Activated T-cell treated with anti-CD3 and anti-CD28 coated beads for 48 hours (primary cell): ENCODE measurements around the gene MYBBP1A.

Experiments used
- DNase-seq: peaks from one replicate; pipeline ENCODE4 v3.0.0-alpha.2; 2020; ENCODE audit warnings: low read depth

MYBBP1A gene

GRCh38 chr17:4520060-4520893 is 34.9 kb downstream of the MYBBP1A start:
- no peak for DNase-seq

DNA sequence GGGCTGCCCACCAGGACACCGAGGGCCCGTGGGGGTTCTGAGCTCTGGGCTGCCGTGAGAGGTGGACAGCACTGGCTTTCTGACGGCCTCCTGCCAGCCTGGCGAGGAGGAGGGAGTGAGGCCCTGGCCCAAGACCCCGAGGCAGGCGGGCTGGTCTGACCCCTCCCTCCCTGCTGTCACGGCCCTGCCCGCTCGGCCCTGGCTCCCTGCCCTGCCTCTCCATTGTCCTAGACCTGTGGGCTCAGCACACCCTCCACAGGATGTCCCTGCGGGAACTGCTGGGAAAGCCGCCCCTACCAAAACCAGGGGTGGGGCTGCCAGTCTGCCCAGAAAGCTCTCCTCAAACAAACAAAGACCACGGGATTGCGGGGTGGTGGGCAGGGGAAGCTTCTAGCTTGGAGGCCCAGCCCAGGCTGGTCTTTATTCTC is 35.8 kb downstream of the MYBBP1A start:
- DNase-seq = no peak

DNA sequence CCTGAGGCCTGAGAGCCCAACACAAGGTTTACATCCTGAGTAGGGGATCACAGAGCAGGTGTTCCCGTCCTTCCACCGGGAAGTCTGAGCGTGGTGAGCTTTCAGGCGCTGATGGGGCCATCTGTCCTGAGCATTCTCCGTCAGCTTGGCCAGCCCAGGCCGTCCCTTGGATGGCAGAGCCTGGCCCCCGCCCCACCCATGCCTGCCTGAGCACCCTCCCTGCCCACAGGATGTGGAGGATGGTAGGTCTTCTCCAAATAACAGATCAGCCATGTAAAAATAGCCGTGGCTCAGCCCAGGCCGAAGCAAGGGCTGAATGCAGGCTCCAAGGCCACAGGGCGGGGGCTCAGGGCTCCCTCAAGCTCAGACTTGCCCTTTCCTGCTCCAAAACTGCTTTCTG is 36.3 kb downstream of the MYBBP1A start:
- no peak for DNase-seq

GRCh38 chr17:4516735-4517134 is 38.4 kb downstream of the MYBBP1A start:
- no peak for DNase-seq

- DNase-seq = no peak
Measured at GRCh38 chr17:4515501-4515900, 39.7 kb downstream of the MYBBP1A start.

DNA sequence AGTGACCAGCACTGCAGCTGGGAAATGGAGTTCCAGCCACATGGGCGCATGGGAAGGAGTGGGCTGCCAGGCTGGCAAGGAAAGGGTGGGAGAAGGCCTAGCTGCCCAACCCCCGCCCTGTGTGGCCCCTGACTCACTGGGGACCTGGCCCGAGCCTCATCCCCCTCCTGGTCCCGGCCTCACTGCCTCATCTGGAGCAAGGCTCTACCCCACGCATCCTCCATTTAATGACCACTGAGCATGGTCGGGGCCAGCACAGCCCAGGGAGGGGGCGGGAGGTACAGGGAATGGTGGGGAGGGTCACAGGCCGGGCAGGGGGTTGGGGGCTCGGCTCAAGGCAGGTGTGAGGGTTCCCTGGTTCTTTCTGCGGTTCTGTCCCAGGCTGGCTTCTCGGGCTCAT is 40.4 kb downstream of the MYBBP1A start:
- no peak for DNase-seq

DNA sequence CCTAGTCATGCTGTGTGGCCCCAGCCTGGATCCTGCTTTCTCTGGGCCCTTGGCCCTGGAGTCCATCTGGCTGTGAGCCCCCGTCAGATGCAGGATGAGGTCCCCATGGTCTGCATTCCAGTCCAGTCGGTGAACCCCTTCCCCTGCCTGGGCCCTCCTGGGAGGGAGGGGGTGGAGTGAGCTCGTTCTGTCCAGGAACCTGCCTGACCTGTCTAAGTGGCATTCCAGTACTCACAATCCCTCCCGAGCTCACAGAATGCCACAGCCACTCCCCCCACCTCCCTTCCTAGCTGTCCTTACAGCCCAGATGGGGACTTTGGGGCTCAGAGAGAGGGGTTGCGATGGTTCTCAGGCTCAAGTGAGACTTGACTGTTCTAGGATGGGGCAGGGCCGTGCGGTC is 41.0 kb downstream of the MYBBP1A start:
- DNase-seq = no peak

DNA sequence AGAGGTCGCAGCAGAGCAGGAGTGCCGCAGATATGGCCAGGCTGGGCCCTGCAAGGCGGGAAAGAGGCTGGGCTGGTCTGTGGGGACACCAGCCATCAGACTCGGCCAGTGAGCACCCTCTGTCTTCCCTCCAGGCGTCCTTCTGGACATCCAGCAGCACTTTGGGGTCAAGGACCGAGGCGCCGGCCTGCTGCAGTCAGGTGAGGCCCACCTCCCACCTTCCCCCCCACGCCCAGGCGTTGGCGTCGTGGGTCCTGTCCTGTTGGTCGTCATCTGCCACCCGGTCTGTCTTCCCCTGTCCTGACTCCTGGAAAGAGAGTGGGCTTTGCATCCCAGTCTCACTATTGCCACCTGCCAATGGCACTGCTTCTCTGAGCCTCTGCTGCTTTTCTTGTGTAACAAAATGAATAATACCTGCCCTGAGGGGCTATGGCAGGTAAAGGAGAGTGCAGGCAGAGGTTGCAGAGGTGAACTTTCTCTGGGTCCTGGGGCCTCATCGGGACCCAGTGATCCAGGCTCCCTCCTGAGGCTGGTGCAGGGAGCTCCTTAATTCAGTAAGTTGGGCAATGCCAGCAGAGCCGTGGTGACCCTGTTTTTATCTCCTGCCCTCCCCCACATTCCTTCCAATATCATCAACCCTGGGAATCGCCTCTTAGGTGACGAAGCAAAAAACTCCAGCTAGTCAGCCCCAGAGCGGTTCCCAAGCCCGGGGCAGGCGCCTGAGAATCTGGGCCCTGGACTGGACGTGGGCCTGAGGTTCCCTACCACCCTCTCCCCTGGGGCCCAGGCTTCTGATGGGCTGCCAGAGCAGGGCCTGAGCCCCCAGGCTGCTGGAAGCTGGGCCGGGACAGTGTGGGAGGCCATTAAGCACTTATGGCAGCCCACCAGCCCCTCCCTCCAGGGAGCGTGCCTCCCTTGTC is 41.8 kb downstream of the MYBBP1A start:
- no peak for DNase-seq

DNA sequence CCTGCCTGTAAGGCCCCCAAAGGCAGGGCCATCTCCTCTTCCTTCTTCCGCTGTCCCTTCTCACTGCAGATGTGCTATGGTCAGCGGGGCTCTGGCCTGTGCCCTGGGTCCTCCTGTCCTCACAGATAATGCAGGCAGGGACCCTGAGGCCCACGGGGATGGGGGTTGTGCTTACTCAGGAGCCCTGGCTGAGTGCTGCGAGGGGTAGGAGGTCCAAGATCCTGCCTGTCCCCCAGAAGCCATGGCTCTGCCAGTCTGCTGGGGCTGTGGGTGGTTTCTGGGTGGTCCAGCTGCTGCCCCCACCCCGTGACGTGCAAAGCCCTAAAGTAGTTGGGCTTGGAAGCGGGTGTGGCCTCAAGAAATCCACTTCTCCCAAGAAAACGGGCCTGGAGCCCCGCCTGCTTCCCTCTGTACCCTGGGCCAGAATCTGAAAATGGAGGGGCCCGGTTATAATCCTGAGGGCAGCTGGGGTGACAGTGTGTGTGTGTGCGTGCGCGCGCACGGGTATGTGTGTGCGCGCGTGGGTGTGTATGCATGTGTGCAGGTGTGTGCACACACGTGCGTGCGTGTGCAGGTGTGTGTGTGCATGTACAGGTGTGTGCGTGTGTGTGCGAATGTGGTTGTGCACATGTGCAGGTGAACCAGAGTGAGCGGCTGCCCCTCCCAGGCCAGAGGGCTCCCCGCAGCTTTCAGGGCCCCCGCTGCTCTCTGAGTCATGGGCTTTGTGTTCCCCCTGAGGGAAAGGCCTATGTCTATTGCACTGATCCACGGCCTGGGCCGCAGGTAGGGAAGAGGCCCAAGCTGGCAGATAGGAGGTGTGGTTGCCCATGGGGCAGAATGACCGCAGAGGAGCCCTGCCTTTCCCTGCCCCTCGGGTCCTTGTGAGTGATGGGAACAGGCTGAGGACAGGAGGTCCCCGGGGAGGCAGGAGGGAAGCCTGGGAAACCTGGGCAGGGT is 42.8 kb downstream of the MYBBP1A start:
- no peak for DNase-seq

DNA sequence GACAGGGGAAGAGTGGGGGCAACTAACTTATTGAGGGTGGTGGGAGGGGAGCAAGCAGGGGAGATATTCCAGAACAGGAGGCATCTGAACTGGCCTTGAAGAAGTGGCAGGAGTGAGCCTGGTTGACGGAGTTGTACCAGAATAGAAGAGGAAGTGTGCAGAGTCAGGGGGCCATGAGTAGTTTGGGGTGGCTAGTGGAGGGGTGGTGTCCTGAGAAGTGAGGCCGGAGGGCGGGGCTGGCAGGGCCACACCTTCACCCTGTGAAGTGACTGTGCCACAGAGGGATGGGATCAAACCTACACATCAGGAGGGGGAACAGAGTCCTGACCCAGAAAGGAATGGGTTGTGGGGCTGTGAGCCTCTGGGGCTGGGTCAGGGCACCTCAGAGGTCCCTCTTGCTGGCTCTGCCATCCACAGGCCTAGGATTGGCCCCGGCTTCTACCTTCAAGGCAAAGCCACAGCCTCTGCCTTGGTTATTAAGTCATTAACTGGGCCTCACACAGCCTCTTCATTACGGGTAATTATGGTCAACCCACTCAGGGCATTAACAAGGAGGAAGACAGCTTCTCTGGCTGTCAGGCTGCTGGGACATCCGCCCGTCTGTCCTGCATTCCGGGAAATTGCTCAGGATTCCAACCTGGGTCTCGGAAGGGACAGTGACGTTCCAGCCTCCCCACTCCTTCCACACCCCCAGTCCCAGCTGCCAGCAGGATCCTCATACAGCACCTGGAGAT is 43.8 kb downstream of the MYBBP1A start:
- DNase-seq = no peak

DNA sequence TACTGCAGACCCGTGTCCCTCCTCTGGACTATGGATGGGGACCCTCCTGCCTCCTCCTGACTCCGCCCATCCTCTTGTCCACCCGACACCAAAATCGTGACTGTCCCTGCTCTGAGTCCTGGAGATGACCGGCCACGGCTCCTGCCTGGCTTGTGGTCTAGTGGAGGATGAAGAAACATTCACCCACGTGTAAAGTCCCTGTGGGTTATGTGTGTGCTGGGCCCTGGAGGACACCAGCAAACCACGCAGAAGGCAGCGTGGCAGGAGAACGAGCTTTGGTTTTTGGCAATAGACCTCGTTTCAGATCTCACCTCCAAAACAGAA is 44.6 kb downstream of the MYBBP1A start:
- DNase-seq = no peak

DNA sequence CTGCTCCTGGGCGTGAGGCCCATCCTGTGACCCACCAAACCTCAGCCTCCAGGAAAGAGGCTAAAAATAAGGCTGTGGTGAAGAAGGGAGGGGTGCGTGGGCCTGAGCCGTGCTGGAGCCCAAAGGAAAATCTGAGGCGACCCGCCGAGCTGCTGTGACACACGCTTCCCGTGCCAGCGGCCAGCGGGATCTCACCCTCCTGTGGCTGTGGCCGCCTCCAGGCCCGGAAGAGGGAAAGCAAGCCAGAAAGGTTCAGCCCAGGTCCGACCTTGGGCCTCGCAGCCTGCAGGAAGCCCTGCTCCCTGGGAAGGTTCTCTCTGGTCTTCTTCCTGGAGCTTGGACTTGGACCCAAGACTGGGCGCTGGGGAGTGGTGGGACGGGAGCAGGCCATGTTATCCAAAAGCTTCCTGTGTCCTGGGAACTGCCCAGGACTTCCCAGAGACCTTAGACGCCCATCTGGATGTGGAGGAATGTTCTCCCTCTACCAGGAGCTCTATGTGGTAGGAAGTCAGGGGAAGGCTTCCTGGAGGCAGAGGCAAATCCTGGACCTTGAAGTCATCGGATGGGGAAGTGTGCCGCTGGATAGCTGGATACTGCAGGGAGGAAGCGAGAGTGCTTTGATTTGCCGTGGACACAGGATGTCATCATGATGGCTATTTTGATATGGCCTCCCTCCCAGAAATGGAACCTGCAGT is 45.1 kb downstream of the MYBBP1A start:
- DNase-seq = no peak

GRCh38 chr17:4509401-4509800 is 45.8 kb downstream of the MYBBP1A start:
- DNase-seq = no peak

DNA sequence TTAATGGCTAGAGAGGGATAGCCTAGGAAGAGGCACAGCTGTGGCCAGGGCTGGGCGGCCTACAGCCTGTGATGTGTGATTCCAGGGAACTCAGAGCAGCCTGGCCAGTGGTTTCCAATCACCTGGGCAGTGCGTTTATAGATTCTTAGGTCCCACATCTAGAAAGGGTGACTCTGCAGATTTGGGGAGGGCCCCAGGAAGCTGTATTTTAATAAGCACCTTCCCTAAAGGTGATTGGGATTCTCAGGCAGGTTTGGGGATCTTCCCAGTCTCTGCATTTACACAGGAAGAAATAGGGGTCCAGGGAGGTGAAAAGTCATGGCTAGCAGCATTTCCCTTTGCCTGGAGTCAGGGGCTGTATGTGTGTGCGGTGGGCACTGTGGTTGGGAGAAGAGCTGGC is 47.0 kb downstream of the MYBBP1A start:
- DNase-seq = no peak

GRCh38 chr17:4507361-4508111 is 47.6 kb downstream of the MYBBP1A start:
- no peak for DNase-seq

DNA sequence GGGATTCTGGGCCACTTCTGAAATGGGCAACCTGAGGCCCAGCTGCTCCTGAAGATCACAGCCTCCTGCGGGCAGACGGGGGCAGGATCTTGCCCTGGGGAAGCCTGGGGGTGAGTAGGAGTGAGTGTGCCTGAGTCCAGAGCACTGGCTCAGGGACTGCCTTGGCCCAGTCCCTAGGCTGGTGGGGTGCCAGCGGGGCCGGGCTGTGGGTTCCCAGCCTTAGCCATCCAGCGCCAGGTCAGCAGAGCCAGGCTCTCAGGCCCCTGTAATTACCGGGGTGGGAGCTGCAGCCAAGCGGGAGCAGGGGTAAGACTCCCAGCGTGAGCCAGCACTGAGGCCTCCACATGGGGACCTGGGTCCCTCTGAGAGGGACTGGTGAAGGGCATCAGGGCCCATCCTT is 48.3 kb downstream of the MYBBP1A start:
- no peak for DNase-seq

GRCh38 chr17:4506175-4506813 is 48.9 kb downstream of the MYBBP1A start:
- DNase-seq = no peak

GRCh38 chr17:4505187-4505586 is 50.0 kb downstream of the MYBBP1A start:
- DNase-seq = no peak

DNA sequence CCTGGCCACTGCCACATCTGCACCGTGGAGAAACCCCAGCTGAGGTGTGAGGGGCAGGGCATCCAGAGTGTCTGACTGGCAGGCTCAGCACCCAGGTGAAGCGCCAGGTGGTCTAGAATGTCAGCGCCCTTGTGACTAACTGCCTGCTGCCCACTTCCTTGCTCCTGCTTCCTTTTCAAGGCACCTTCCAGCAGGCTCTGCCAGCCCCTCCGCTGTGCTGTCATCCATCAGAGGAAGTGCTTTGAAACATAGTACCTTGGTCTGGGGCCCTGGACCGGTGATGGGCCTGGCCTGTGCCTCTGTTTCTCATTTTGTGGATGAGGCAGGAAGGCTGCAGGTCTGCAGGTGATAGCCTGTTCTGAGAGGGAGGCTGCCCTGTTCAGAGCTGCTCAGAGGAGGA is 51.0 kb downstream of the MYBBP1A start:
- no peak for DNase-seq
